HCT116 (cell line): Measurements from ENCODE around the gene PSRC1. TPM values are rescaled to one million over a fixed set of nuclear protein-coding genes. Genes with fewer than 3 reads are reported as not detected.

ENCODE experiments used
- ATAC-seq: fragments of 200-7000 bp; cut with Tn5 transposase; 2 replicates; pipeline ENCODE4 v1.9.1; 2020; ENCODE audit warnings: mild to moderate bottlenecking, moderate library complexity
- BruUV-seq: library from RNA; stranded (reverse); fragments of 400-500 nt; replicated peaks from 2 replicates; lab custom pipeline; 2021; lab: Mats Ljungman, UMichigan
- CTCF ChIA-PET: fragments of 300-600 bp; sonication (Branson Sonifier 250); formaldehyde crosslinking; loops from one replicate; lab custom pipeline; 2021; ENCODE audit warnings: antibody characterized with exemption; lab: Charles Lee
- POLR2A ChIA-PET: fragments of 300-600, 350-600 bp; sonication (Branson Sonifier 250); formaldehyde crosslinking; loops from one replicate; lab custom pipeline; 2021; ENCODE audit warnings: antibody characterized with exemption; lab: Charles Lee
- RAD21 ChIA-PET, 2 experiments: fragments of 300-600 bp; sonication (Branson Sonifier 250); formaldehyde crosslinking; loops; one replicate each; lab custom pipeline; 2023; ENCODE audit warnings: low total read pairs in 2 of 2; ENCODE audit not compliant: uncharacterized antibody in 2 of 2, unreplicated experiment in 2 of 2, low non-redundant PET in 1 of 2; lab: Charles Lee
- DNase-seq: peaks from one replicate; pipeline ENCODE4 v3.0.0-alpha.2; 2010; ENCODE audit warnings: low read depth, low spot score
- H2AFZ ChIP-seq: fragments of 200-600 bp; shearing (Covaris generic), sonication (generic); 2 replicates; pipeline ENCODE4 v1.6.1; 2017; ENCODE audit warnings: low read depth, mixed run types, mixed read lengths, antibody characterized with exemption, low read length; ENCODE audit not compliant: poor library complexity, severe bottlenecking
- H3K27ac ChIP-seq: 2 replicates; pipeline ENCODE4 v1.5.1; 2012; ENCODE audit warnings: low read depth, low read length
- H3K27me3 ChIP-seq: fragments of 200-600 bp; sonication (generic); 2 replicates; pipeline ENCODE4 v1.6.1; 2016; ENCODE audit warnings: mixed run types, low read length, mixed read lengths; ENCODE audit not compliant: insufficient read depth
- H3K36me3 ChIP-seq, 2 experiments: fragments of 200-500 bp in 1 of 2; fragments of 200-600 bp in 1 of 2; sonication (Bioruptor generic) in 1 of 2; sonication (generic) in 1 of 2; 2 replicates each; pipeline versions ENCODE4 v1.5.1 to v1.6.1; 2014 to 2016; ENCODE audit warnings: low read length in 2 of 2, inconsistent platforms in 1 of 2, mixed read lengths in 1 of 2, mixed run types in 1 of 2; ENCODE audit not compliant: insufficient read depth in 2 of 2, control insufficient read depth in 1 of 2
- H3K4me1 ChIP-seq, 2 experiments: fragments of 200-600 bp in 1 of 2; sonication (generic) in 1 of 2; 2 replicates each; pipeline versions ENCODE4 v1.5.1 to v1.6.1; 2012 to 2017; ENCODE audit warnings: low read length in 2 of 2, inconsistent platforms in 1 of 2, mild to moderate bottlenecking in 1 of 2, mixed read lengths in 1 of 2, mixed run types in 1 of 2, moderate library complexity in 1 of 2; ENCODE audit not compliant: insufficient read depth in 2 of 2, control insufficient read depth in 1 of 2
- H3K4me2 ChIP-seq: fragments of 200-600 bp; sonication (generic); 2 replicates; pipeline ENCODE4 v1.6.1; 2017; ENCODE audit warnings: mixed run types, low read length, mixed read lengths
- H3K4me3 ChIP-seq, 2 experiments: fragments of 200-600 bp in 1 of 2; sonication (generic) in 1 of 2; replicated peaks in 1 of 2; 2 replicates each; pipeline ENCODE4 v1.5.1; 2011 to 2016; ENCODE audit warnings: low read length in 2 of 2, control low read depth in 1 of 2, low read depth in 1 of 2, mild to moderate bottlenecking in 1 of 2, mixed read lengths in 1 of 2, mixed run types in 1 of 2
- H3K79me2 ChIP-seq: fragments of 200-600 bp; sonication (generic); 2 replicates; pipeline ENCODE4 v1.6.1; 2017; ENCODE audit warnings: mild to moderate bottlenecking, mixed run types, low read length, moderate library complexity, mixed read lengths; ENCODE audit not compliant: insufficient read depth
- H3K9ac ChIP-seq: fragments of 200-600 bp; sonication (generic); 2 replicates; pipeline ENCODE4 v1.6.1; 2016; ENCODE audit warnings: low read length, mixed read lengths
- H3K9me2 ChIP-seq: fragments of 200-600 bp; sonication (generic), shearing (Covaris generic); 2 replicates; pipeline ENCODE4 v1.6.1; 2017; ENCODE audit warnings: mixed run types, mild to moderate bottlenecking, moderate library complexity; ENCODE audit not compliant: insufficient read depth
- H3K9me3 ChIP-seq, 2 experiments: fragments of 200-500 bp in 1 of 2; fragments of 200-600 bp in 1 of 2; sonication (Bioruptor generic) in 1 of 2; sonication (generic) in 1 of 2; 2 replicates each; pipeline ENCODE4 v1.6.1; 2014 to 2017; ENCODE audit warnings: low read length in 2 of 2, mixed read lengths in 2 of 2, inconsistent platforms in 1 of 2, low read depth in 1 of 2, mild to moderate bottlenecking in 1 of 2, mixed run types in 1 of 2, moderate library complexity in 1 of 2; ENCODE audit not compliant: control insufficient read depth in 1 of 2, insufficient read depth in 1 of 2
- H4K20me1 ChIP-seq: fragments of 200-600 bp; sonication (generic), shearing (Covaris generic); 2 replicates; pipeline ENCODE4 v1.6.1; 2017; ENCODE audit warnings: mixed run types, mild to moderate bottlenecking, moderate library complexity; ENCODE audit not compliant: insufficient read depth
- CEBPB ChIP-seq: IDR thresholded peaks from 2 replicates; pipeline ENCODE4 v1.6.1; 2012; ENCODE audit warnings: low read depth
- CTCF ChIP-seq, 3 experiments: fragments of 200-600 bp in 1 of 3; sonication (generic) in 1 of 3; IDR thresholded peaks in 2 of 3; conservative IDR thresholded peaks in 1 of 3; 2 replicates each; pipeline ENCODE4 v1.5.1; 2012 to 2017; ENCODE audit warnings: low read depth in 2 of 3, low read length in 2 of 3, antibody characterized with exemption in 1 of 3, borderline replicate concordance in 1 of 3, control low read depth in 1 of 3, mild to moderate bottlenecking in 1 of 3, mixed read lengths in 1 of 3, mixed run types in 1 of 3, moderate library complexity in 1 of 3; ENCODE audit not compliant: insufficient read depth in 1 of 3
- EGR1 ChIP-seq: IDR thresholded peaks from 2 replicates; pipeline ENCODE4 v1.6.1; 2012; ENCODE audit warnings: low read depth
- ELF1 ChIP-seq: IDR thresholded peaks from 2 replicates; pipeline ENCODE4 v1.6.1; 2012; ENCODE audit warnings: low read depth, borderline replicate concordance
- EZH2 ChIP-seq: fragments of 200-600 bp; sonication (generic); IDR thresholded peaks from 2 replicates; pipeline ENCODE4 v1.6.1; 2017; ENCODE audit warnings: antibody characterized with exemption, mixed run types
- MAX ChIP-seq: IDR thresholded peaks from 2 replicates; pipeline ENCODE4 v1.6.1; 2012
- POLR2A ChIP-seq: IDR thresholded peaks from 2 replicates; pipeline ENCODE4 v1.7.0; 2011; ENCODE audit warnings: borderline replicate concordance; ENCODE audit not compliant: insufficient read depth, insufficient read length; ENCODE audit errors: extremely low read depth
- RAD21 ChIP-seq: IDR thresholded peaks from 2 replicates; pipeline ENCODE4 v1.6.1; 2012; ENCODE audit warnings: low read depth, mild to moderate bottlenecking
- SIN3A ChIP-seq: IDR thresholded peaks from 2 replicates; pipeline ENCODE4 v1.6.1; 2012; ENCODE audit warnings: low read depth
- SRF ChIP-seq: IDR thresholded peaks from 2 replicates; pipeline ENCODE4 v1.6.1; 2012; ENCODE audit warnings: low read depth
- TCF7L2 ChIP-seq: IDR thresholded peaks from 2 replicates; pipeline ENCODE4 v1.7.0; 2011; ENCODE audit warnings: borderline replicate concordance, inconsistent platforms; ENCODE audit not compliant: insufficient read depth, insufficient read length; ENCODE audit errors: extremely low read depth
- ZFX ChIP-seq: fragments of 450-650 bp; IDR thresholded peaks from 2 replicates; pipeline ENCODE4 v1.6.1; 2017
- intact Hi-C: fragments of 100-400 bp; cut with micrococcal nuclease; formaldehyde crosslinking; loops from 2 replicates; pipeline ENCODE4 v1.10.0; 2022
- total RNA-seq: library from RNA; stranded (reverse); gene quantifications from one replicate; pipeline ENCODE4 v1.2.1, GENCODE V29; 2021; ENCODE audit not compliant: unreplicated experiment
- TF ChIP-seq, protein P1 (sequence below): IDR thresholded peaks from 2 replicates; pipeline ENCODE4 v1.6.1; 2012

The PSRC1 gene
- total RNA-seq, 1 experiment from 2014 or later, result 44.8 TPM

DNA sequence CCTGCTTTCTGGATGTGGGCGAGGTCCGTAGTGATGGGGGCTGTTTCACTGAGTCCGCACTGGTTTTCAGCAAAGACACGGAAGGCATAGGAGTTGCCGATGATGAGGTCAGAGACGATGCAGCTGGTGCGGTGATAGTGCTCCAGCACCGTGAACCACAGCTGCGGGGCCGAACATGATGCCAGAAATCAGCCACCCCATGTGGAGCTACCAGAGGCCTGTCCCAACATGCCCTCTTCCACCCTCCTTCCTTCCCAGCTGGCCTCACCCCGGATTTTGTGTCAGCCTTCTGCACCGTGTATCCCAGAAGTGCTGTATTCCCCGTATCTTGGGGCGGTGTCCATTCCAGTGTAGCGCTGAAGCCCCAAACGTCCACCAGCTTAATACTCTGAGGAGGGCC is 13.8 kb upstream of the PSRC1 start (continued):
- TF ChIP-seq EGR1 (no peak), ELF1 (no peak), ZFX (no peak)

- Histone ChIP-seq H3K79me2 (no peaks in the 10 kb centered on the region), H4K20me1 (no peaks in the 10 kb centered on the region), H3K4me3 (no peak overlapping the region), H3K27ac (no peak overlapping the region), H3K27me3 (peaks cover 4% of the 10 kb centered on the region; the same call in 1 of the 2 replicates), H3K9ac (no peak overlapping the region), H3K9me3 (no peaks in the 10 kb centered on the region), H3K4me2 (no peak overlapping the region), H3K9me2 (no peaks in the 10 kb centered on the region), H3K36me3 (no peaks in the 10 kb centered on the region), H2AFZ (no peak overlapping the region), H3K4me1 (peaks cover 6 to 15% of the 10 kb centered on the region in 2 experiments; a peak in 3 of 4 replicates)
- no peak for DNase-seq
- RAD21 ChIA-PET, result no interaction called here
- intact Hi-C loops, result no loop called here
- no peak for ATAC-seq
- TF ChIP-seq ELF1 (no peak), CTCF (IDR thresholded peaks at IDR 0.05 in 2 of 3, conservative IDR thresholded peaks at IDR 0.05 in 1 of 3; ENCODE audit: borderline replicate concordance in 1 of 3, insufficient read depth in 1 of 3, low read depth in 2 of 3, low read length in 2 of 3) (no peak), POLR2A (no peak), SIN3A (no peak), TCF7L2 (no peak), EZH2 (no peak), ZFX (no peak), RAD21 (no peak), CEBPB (no peak), SRF (no peak), MAX (no peak)
- TF ChIP-seq, protein P1, sequence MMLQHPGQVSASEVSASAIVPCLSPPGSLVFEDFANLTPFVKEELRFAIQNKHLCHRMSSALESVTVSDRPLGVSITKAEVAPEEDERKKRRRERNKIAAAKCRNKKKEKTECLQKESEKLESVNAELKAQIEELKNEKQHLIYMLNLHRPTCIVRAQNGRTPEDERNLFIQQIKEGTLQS, result no peak
- no TSS peak for BruUV-seq
- CTCF ChIA-PET, result no interaction called here
- POLR2A ChIA-PET, result interaction anchor here (0.9 kb wide), 1 partner anchor 13 kb away, joined by 3 read pairs; the partner anchor contains the start of gene PSRC1
Observed at GRCh38 chr1:109295712-109296415, 12.9 kb upstream of the PSRC1 start.
